HepG2 (cell line): ENCODE data around the gene SHROOM1. TPM values are rescaled to one million over a fixed set of nuclear protein-coding genes. Genes with fewer than 3 reads are reported as not detected.

ENCODE experiments used
- ETV6 ChIP-seq: sonication (generic); formaldehyde crosslinking; conservative IDR thresholded peaks from 2 replicates; pipeline ENCODE4 v1.4.0; 2020; ENCODE audit warnings: missing genetic modification reagents
- GZF1 ChIP-seq: sonication (generic); formaldehyde crosslinking; IDR thresholded peaks from 2 replicates; pipeline ENCODE4 v1.5.1; 2020; ENCODE audit warnings: mild to moderate bottlenecking, missing genetic modification reagents
- HNRNPLL ChIP-seq: fragments of 200-400 bp; formaldehyde crosslinking; IDR thresholded peaks from 2 replicates; pipeline ENCODE4 v1.6.1; 2017; ENCODE audit warnings: mild to moderate bottlenecking, low read depth, low read length; ENCODE audit not compliant: poor library complexity, severe bottlenecking
- MED8 ChIP-seq: sonication (generic); formaldehyde crosslinking; IDR thresholded peaks from 2 replicates; pipeline ENCODE4 v1.8.1; 2023; ENCODE audit warnings: mild to moderate bottlenecking, missing genetic modification reagents; ENCODE audit not compliant: insufficient replicate concordance
- SPEN ChIP-seq: sonication (generic); formaldehyde crosslinking; IDR thresholded peaks from 2 replicates; pipeline ENCODE4 v1.5.1; 2020; ENCODE audit warnings: low read depth, mild to moderate bottlenecking, missing genetic modification reagents
- SYNCRIP ChIP-seq: fragments of 200-400 bp; formaldehyde crosslinking; IDR thresholded peaks from 2 replicates; pipeline ENCODE4 v1.6.1; 2018; ENCODE audit warnings: mild to moderate bottlenecking, low read depth, low read length; ENCODE audit not compliant: insufficient read depth
- ZNF143 ChIP-seq: sonication (generic); formaldehyde crosslinking; IDR thresholded peaks from 2 replicates; pipeline ENCODE4 v1.4.0; 2020; ENCODE audit warnings: missing genetic modification reagents
- ZNF232 ChIP-seq: sonication (generic); formaldehyde crosslinking; IDR thresholded peaks from 2 replicates; pipeline ENCODE4 v1.4.0; 2020; ENCODE audit warnings: missing genetic modification reagents, borderline replicate concordance
- ZNF616 ChIP-seq: sonication (generic); formaldehyde crosslinking; IDR thresholded peaks from 2 replicates; pipeline ENCODE4 v1.5.0; 2020; ENCODE audit warnings: low read depth, mild to moderate bottlenecking, missing genetic modification reagents
- polyA plus RNA-seq, 8 experiments: library from polyadenylated mRNA; depleted of rRNA in 3 of 8; stranded (reverse) in 7 of 8; unstranded in 1 of 8; fragments of >200 nt; fragmentation: Illumina TruSeq in 4 of 8; extraction: Trizol in 4 of 8; gene quantifications; 2 replicates each; pipeline versions ENCODE4 v1.2.1 to v1.2.3, GENCODE V29; 2011 to 2016; ENCODE audit warnings: low read depth in 4 of 8, missing spikeins in 1 of 8, mixed read lengths in 1 of 8; ENCODE audit not compliant: insufficient read depth in 1 of 8
- total RNA-seq, 5 experiments: library from RNA; depleted of rRNA; stranded (reverse); fragments of >200 nt; fragmentation: Illumina TruSeq; extraction: Trizol; gene quantifications; 2 replicates each; pipeline ENCODE4 v1.2.3, GENCODE V29; 2016; ENCODE audit warnings: low read depth in 1 of 5
- TF ChIP-seq, protein P1 (sequence below): sonication (generic); formaldehyde crosslinking; IDR thresholded peaks from 2 replicates; pipeline ENCODE4 v1.4.0; 2020; ENCODE audit warnings: missing genetic modification reagents, mild to moderate bottlenecking, borderline replicate concordance
- TF ChIP-seq, protein P2 (sequence below): IDR thresholded peaks from 2 replicates; pipeline ENCODE4 v1.6.1; 2012; ENCODE audit warnings: inconsistent platforms
- TF ChIP-seq, protein P3 (sequence below): sonication (generic); formaldehyde crosslinking; IDR thresholded peaks from 2 replicates; pipeline ENCODE4 v1.9.0; 2021; ENCODE audit warnings: mild to moderate bottlenecking, missing genetic modification reagents
- TF ChIP-seq, protein P4 (sequence below): sonication (generic); formaldehyde crosslinking; IDR thresholded peaks from 2 replicates; pipeline ENCODE4 v1.4.0; 2020; ENCODE audit warnings: missing genetic modification reagents, mild to moderate bottlenecking, borderline replicate concordance

The SHROOM1 gene
- total and polyA plus RNA-seq, 2 of the 13 experiments (the other 11 are each of a cell fraction or from before 2014, with no cell fraction given) = 18.2 to 25.7 TPM

DNA sequence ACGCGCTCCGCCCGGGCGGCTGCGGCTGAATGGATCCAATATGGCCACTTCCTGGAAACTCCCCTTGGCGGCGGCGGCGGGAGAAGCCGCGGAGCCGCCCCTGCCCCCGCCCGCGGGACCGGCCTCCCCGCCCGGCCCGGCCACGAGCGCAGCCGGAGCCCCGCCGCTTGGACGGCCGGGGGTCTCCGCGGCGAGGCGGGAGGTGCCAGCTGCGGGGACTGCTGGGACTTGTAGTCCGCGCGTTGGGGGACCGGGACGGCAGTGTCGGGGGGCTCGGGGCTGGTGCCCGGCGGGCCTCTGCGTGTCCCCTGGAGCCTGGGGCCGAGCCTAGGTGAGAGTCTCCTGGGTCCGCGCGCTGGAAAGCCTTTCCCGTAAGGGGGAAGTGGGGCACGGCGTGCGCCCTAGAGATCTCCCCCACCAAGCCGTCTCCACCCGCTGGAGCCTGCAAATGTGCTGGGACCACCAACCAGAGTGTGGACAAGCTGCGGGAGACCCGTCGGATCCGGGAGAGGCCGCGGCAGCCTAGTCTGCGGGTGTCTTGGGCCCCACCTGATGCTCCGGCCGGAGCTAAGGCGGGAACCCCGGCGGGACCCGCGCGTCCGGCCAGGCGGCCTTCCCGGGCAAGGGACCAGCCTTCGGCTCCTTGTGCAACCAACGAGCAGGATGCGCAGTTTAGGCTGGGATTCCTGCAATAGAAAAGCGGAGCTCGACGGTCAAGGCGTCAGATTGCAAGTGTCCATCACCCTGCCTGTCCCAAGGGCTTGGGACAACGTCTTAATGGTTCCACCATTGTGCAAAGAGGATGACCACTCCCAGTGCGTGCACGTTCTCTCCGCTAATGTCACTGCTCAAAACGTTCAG, 53.0 kb downstream of the SHROOM1 start, which contains the start of gene SEPTIN8 (continued):
- TF ChIP-seq, protein P1, sequence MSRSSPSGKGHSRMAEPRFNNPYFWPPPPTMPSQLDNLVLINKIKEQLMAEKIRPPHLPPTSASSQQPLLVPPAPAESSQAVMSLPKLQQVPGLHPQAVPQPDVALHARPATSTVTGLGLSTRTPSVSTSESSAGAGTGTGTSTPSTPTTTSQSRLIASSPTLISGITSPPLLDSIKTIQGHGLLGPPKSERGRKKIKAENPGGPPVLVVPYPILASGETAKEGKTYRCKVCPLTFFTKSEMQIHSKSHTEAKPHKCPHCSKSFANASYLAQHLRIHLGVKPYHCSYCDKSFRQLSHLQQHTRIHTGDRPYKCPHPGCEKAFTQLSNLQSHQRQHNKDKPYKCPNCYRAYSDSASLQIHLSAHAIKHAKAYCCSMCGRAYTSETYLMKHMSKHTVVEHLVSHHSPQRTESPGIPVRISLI (CRISPR knock-in tag) = no peak
- TF ChIP-seq, protein P2, sequence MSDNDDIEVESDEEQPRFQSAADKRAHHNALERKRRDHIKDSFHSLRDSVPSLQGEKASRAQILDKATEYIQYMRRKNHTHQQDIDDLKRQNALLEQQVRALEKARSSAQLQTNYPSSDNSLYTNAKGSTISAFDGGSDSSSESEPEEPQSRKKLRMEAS = peak; percentile 4; the same call in 1 of the 2 replicates
- TF ChIP-seq, protein P3, sequence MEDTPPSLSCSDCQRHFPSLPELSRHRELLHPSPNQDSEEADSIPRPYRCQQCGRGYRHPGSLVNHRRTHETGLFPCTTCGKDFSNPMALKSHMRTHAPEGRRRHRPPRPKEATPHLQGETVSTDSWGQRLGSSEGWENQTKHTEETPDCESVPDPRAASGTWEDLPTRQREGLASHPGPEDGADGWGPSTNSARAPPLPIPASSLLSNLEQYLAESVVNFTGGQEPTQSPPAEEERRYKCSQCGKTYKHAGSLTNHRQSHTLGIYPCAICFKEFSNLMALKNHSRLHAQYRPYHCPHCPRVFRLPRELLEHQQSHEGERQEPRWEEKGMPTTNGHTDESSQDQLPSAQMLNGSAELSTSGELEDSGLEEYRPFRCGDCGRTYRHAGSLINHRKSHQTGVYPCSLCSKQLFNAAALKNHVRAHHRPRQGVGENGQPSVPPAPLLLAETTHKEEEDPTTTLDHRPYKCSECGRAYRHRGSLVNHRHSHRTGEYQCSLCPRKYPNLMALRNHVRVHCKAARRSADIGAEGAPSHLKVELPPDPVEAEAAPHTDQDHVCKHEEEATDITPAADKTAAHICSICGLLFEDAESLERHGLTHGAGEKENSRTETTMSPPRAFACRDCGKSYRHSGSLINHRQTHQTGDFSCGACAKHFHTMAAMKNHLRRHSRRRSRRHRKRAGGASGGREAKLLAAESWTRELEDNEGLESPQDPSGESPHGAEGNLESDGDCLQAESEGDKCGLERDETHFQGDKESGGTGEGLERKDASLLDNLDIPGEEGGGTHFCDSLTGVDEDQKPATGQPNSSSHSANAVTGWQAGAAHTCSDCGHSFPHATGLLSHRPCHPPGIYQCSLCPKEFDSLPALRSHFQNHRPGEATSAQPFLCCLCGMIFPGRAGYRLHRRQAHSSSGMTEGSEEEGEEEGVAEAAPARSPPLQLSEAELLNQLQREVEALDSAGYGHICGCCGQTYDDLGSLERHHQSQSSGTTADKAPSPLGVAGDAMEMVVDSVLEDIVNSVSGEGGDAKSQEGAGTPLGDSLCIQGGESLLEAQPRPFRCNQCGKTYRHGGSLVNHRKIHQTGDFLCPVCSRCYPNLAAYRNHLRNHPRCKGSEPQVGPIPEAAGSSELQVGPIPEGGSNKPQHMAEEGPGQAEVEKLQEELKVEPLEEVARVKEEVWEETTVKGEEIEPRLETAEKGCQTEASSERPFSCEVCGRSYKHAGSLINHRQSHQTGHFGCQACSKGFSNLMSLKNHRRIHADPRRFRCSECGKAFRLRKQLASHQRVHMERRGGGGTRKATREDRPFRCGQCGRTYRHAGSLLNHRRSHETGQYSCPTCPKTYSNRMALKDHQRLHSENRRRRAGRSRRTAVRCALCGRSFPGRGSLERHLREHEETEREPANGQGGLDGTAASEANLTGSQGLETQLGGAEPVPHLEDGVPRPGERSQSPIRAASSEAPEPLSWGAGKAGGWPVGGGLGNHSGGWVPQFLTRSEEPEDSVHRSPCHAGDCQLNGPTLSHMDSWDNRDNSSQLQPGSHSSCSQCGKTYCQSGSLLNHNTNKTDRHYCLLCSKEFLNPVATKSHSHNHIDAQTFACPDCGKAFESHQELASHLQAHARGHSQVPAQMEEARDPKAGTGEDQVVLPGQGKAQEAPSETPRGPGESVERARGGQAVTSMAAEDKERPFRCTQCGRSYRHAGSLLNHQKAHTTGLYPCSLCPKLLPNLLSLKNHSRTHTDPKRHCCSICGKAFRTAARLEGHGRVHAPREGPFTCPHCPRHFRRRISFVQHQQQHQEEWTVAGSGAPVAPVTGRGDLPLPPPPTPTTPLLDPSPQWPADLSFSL (CRISPR knock-in tag) = no peak
- no peak for TF ChIP-seq MED8 (CRISPR knock-in tag)
- TF ChIP-seq GZF1 (CRISPR knock-in tag) = 0 out of 2 replicates have a peak, but pooled peaks have one; percentile 15
- TF ChIP-seq, protein P4, sequence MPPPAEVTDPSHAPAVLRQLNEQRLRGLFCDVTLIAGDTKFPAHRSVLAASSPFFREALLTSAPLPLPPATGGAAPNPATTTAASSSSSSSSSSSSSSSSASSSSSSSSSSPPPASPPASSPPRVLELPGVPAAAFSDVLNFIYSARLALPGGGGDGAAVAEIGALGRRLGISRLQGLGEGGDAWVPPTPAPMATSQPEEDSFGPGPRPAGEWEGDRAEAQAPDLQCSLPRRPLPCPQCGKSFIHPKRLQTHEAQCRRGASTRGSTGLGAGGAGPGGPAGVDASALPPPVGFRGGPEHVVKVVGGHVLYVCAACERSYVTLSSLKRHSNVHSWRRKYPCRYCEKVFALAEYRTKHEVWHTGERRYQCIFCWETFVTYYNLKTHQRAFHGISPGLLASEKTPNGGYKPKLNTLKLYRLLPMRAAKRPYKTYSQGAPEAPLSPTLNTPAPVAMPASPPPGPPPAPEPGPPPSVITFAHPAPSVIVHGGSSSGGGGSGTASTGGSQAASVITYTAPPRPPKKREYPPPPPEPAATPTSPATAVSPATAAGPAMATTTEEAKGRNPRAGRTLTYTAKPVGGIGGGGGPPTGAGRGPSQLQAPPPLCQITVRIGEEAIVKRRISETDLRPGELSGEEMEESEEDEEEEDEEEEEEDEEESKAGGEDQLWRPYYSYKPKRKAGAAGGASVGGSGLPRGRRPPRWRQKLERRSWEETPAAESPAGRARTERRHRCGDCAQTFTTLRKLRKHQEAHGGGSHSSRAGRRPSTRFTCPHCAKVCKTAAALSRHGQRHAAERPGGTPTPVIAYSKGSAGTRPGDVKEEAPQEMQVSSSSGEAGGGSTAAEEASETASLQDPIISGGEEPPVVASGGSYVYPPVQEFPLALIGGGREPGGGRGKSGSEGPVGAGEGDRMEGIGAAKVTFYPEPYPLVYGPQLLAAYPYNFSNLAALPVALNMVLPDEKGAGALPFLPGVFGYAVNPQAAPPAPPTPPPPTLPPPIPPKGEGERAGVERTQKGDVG = peak; percentile 36; the same call in 1 of the 2 replicates
- no peak for TF ChIP-seq SYNCRIP
- TF ChIP-seq SPEN (CRISPR knock-in tag) = peak; percentile 12; the same call in 1 of the 2 replicates
- TF ChIP-seq ZNF232 (CRISPR knock-in tag) = peak; percentile 53; the same call in 1 of the 2 replicates
- peak; percentile 72; the same call in 1 of the 2 replicates for TF ChIP-seq ZNF616 (CRISPR knock-in tag)
- TF ChIP-seq ZNF143 (CRISPR knock-in tag) = peak; percentile 86
- peak; percentile 53; the same call in 1 of the 2 replicates for TF ChIP-seq ETV6 (CRISPR knock-in tag)
- TF ChIP-seq HNRNPLL = peak; percentile 67
